Smooth muscle cell (in vitro differentiated cells): ENCODE measurements around the gene SMCO3. TPM values are rescaled to one million over a fixed set of nuclear protein-coding genes. Genes with fewer than 3 reads are reported as not detected.

Experiments used
- DNase-seq: peaks from one replicate; lab custom pipeline; 2025; ENCODE audit not compliant: unreplicated experiment; lab: John Stamatoyannopoulos, UW
- H2AFZ ChIP-seq: fragments of 200-600 bp; sonication (generic); 2 replicates; pipeline ENCODE4 v1.6.0; 2016; ENCODE audit warnings: antibody characterized with exemption, low read depth, mild to moderate bottlenecking
- H3F3A ChIP-seq: fragments of 200-600 bp; sonication (generic); 2 replicates; pipeline ENCODE4 v1.6.0; 2017; ENCODE audit warnings: antibody characterized with exemption, low read depth
- H3K27ac ChIP-seq: fragments of 200-600 bp; sonication (generic); 2 replicates; pipeline ENCODE4 v1.5.1; 2016; ENCODE audit warnings: low read depth, mild to moderate bottlenecking
- H3K27me3 ChIP-seq: fragments of 200-600 bp; sonication (generic); 2 replicates; pipeline ENCODE4 v1.6.1; 2016; ENCODE audit warnings: low read depth, mild to moderate bottlenecking
- H3K36me3 ChIP-seq: fragments of 200-600 bp; sonication (generic); 2 replicates; pipeline ENCODE4 v1.5.1; 2016; ENCODE audit warnings: low read depth
- H3K4me1 ChIP-seq: fragments of 200-600 bp; sonication (generic); 2 replicates; pipeline ENCODE4 v1.5.1; 2016; ENCODE audit warnings: low read depth
- H3K4me2 ChIP-seq: fragments of 200-600 bp; sonication (generic); 2 replicates; pipeline ENCODE4 v1.6.0; 2016; ENCODE audit warnings: mild to moderate bottlenecking
- H3K4me3 ChIP-seq: fragments of 200-600 bp; sonication (generic); 2 replicates; pipeline ENCODE4 v1.5.1; 2016; ENCODE audit warnings: mild to moderate bottlenecking
- H3K79me2 ChIP-seq: fragments of 200-600 bp; sonication (generic); 2 replicates; pipeline ENCODE4 v1.6.0; 2016; ENCODE audit warnings: low read depth, mild to moderate bottlenecking
- H3K9ac ChIP-seq: fragments of 200-600 bp; sonication (generic); 2 replicates; pipeline ENCODE4 v1.6.0; 2016; ENCODE audit warnings: low read depth
- H3K9me3 ChIP-seq: fragments of 200-600 bp; sonication (generic); replicated peaks from 2 replicates; pipeline ENCODE4 v1.5.1; 2016; ENCODE audit warnings: low read depth
- H4K20me1 ChIP-seq: fragments of 200-600 bp; sonication (generic); 2 replicates; pipeline ENCODE4 v1.6.0; 2016; ENCODE audit warnings: low read depth
- CTCF ChIP-seq: fragments of 200-600 bp; sonication (generic); IDR thresholded peaks from 2 replicates; pipeline ENCODE4 v1.5.1; 2017; ENCODE audit warnings: borderline replicate concordance, mild to moderate bottlenecking, antibody characterized with exemption; ENCODE audit not compliant: insufficient read depth, poor library complexity, severe bottlenecking
- WGBS: methylation state at CpG from one replicate; pipeline ENCODE4 v1.1.7; 2016; ENCODE audit warnings: low lambda C conversion rate; 5-methylcytosine and 5-hydroxymethylcytosine counted together
- polyA plus RNA-seq: library from polyadenylated mRNA; unstranded; fragments of >200 nt; fragmentation: Nextera tagmentation; extraction: Ambion mirVana; gene quantifications from 2 replicates; pipeline ENCODE4 v1.2.1, GENCODE V29; 2016
- total RNA-seq: library from RNA; depleted of rRNA; stranded (reverse); fragments of >200 nt; gene quantifications from 2 replicates; pipeline ENCODE4 v1.2.3, GENCODE V29; 2014

Gene SMCO3
- total and polyA plus RNA-seq, 2 experiments from 2014 or later = 0.22 to 0.93 TPM

GRCh38 chr12:14780859-14781258 is 33.1 kb downstream of the SMCO3 start:
- Histone ChIP-seq H3K27ac (peak overlapping the region; percentile 49), H2AFZ (peak overlapping the region; percentile 12)
- 94% methylated on average over 3 of the region's 3 CpGs for WGBS

GRCh38 chr12:14779834-14780233 is 34.1 kb downstream of the SMCO3 start:
- peaks cover 16% of the 10 kb centered on the region for H3F3A ChIP-seq

More at GRCh38 chr12:14780859-14781258, 33.1 kb downstream of the SMCO3 start:
- TF ChIP-seq CTCF = no peak
- Histone ChIP-seq H4K20me1 (no peaks in the 10 kb centered on the region), H3K4me3 (no peak overlapping the region), H3K4me1 (peaks cover 5% of the 10 kb centered on the region), H3F3A (peaks cover 5% of the 10 kb centered on the region), H3K9ac (no peak overlapping the region), H3K79me2 (peaks cover 11% of the 10 kb centered on the region), H3K36me3 (peaks cover 5% of the 10 kb centered on the region), H3K27me3 (no peaks in the 10 kb centered on the region), H3K9me3 (no peaks in the 10 kb centered on the region), H3K4me2 (peak overlapping the region; percentile 60)
- no peak for DNase-seq

GRCh38 chr12:14777271-14777670 is 36.7 kb downstream of the SMCO3 start:
- peak overlapping the region; percentile 88 for H3K4me2 ChIP-seq
- 3% methylated on average over 3 of the region's 3 CpGs for WGBS

More at GRCh38 chr12:14779834-14780233, 34.1 kb downstream of the SMCO3 start:
- TF ChIP-seq CTCF = no peak
- no peak overlapping the region for H3K9ac ChIP-seq
- H2AFZ ChIP-seq = peak overlapping the region; percentile 12
- no peaks in the 10 kb centered on the region for H4K20me1 ChIP-seq
- H3K9me3 ChIP-seq = no peaks in the 10 kb centered on the region
- peaks cover 21% of the 10 kb centered on the region for H3K79me2 ChIP-seq
- no peaks in the 10 kb centered on the region for H3K36me3 ChIP-seq
- 76% methylated on average over 2 of the region's 2 CpGs for WGBS
- no peak for DNase-seq
- H3K4me2 ChIP-seq = no peak overlapping the region
- H3K4me3 ChIP-seq = no peak overlapping the region
- H3K27me3 ChIP-seq = no peaks in the 10 kb centered on the region
- peak overlapping the region; percentile 49 for H3K27ac ChIP-seq
- peaks cover 12% of the 10 kb centered on the region for H3K4me1 ChIP-seq

More at GRCh38 chr12:14777271-14777670, 36.7 kb downstream of the SMCO3 start:
- Histone ChIP-seq H2AFZ (no peak overlapping the region), H4K20me1 (no peaks in the 10 kb centered on the region), H3K9me3 (no peaks in the 10 kb centered on the region), H3K79me2 (peaks cover 30% of the 10 kb centered on the region), H3K27me3 (no peaks in the 10 kb centered on the region), H3K9ac (no peak overlapping the region), H3K4me3 (no peak overlapping the region), H3K27ac (peak overlapping the region; percentile 93), H3F3A (peaks cover 18% of the 10 kb centered on the region), H3K36me3 (no peaks in the 10 kb centered on the region), H3K4me1 (peaks cover 18% of the 10 kb centered on the region)
- DNase-seq = no peak
- no peak for TF ChIP-seq CTCF
